ENCODE data around the gene ODAD2. TPM values are rescaled to one million over a fixed set of nuclear protein-coding genes. Genes with fewer than 3 reads are reported as not detected.
A peak's percentile ranks its signal among the peaks of the same experiment; 100 is the strongest.

The ODAD2 gene
- total RNA-seq, 1 experiment from 2014 or later = not detected

- ATAC-seq (no peak), DNase-seq (ENCODE audit: low read depth, low spot score) (no peak)
- H3K27me3 ChIP-seq (ENCODE audit: control insufficient read depth, insufficient read depth, low read length) = no peaks in the 10 kb centered on the region
- ChIA-PET POLR2A (no interaction called here), CTCF (no interaction called here)
- no peak for TF ChIP-seq SIN3A (IDR thresholded peaks at IDR 0.05; ENCODE audit: borderline replicate concordance, insufficient read depth, low read depth, low read length)
- no peak for TF ChIP-seq TCF7L2 (IDR thresholded peaks at IDR 0.05; ENCODE audit: low read depth, low read length)
- TF ChIP-seq REST (IDR thresholded peaks at IDR 0.05; ENCODE audit: insufficient read depth in 1 of 2, low read depth in 2 of 2, low read length in 1 of 2) = no peak
- TF ChIP-seq CTCF (IDR thresholded peaks at IDR 0.05) = no peak
- no peak for TF ChIP-seq POLR2AphosphoS5 (IDR thresholded peaks at IDR 0.05; ENCODE audit: low read depth, low read length)
- H3K9me3 ChIP-seq (ENCODE audit: control insufficient read depth, insufficient read depth, low read depth, low read length) = no peaks in the 10 kb centered on the region
- in situ Hi-C loops (cut with HindIII; ENCODE audit: low pct_unique_long_range_greater_than_20kb, low sequenced_read_pairs) = no loop called here
- H3K36me3 ChIP-seq (ENCODE audit: control insufficient read depth, insufficient read depth, low read length) = no peaks in the 10 kb centered on the region
- H3K4me1 ChIP-seq (ENCODE audit: control insufficient read depth, insufficient read depth, low read length) = no peaks in the 10 kb centered on the region
- no peak overlapping the region for H3K4me3 ChIP-seq (ENCODE audit: low read depth in 2 of 2, low read length in 2 of 2)
- H3K27ac ChIP-seq (ENCODE audit: low read length) = no peak overlapping the region
- intact Hi-C loops (cut with micrococcal nuclease; ENCODE audit: unreplicated experiment) = no loop called here
- BruUV-seq (replicated peaks) = no TSS peak
These were observed 199.8 kb downstream of the ODAD2 start for GRCh38 chr10:27799046-27799445.

GRCh38 chr10:27794157-27794556, 204.7 kb downstream of the ODAD2 start:
- in situ Hi-C loops (cut with HindIII; ENCODE audit: low pct_unique_long_range_greater_than_20kb, low sequenced_read_pairs) = no loop called here
- CTCF ChIA-PET = no interaction called here
- no peak for DNase-seq (ENCODE audit: low read depth, low spot score)

More at GRCh38 chr10:27794157-27794556, 204.7 kb downstream of the ODAD2 start:
- intact Hi-C loops (cut with micrococcal nuclease; ENCODE audit: unreplicated experiment) = no loop called here
- no peaks in the 10 kb centered on the region for H3K27me3 ChIP-seq (ENCODE audit: control insufficient read depth, insufficient read depth, low read length)
- no peak for ATAC-seq
- BruUV-seq (replicated peaks) = no TSS peak
- H3K9me3 ChIP-seq (ENCODE audit: control insufficient read depth, insufficient read depth, low read depth, low read length) = no peaks in the 10 kb centered on the region
- H3K4me3 ChIP-seq (ENCODE audit: low read depth in 2 of 2, low read length in 2 of 2) = no peak overlapping the region
- H3K36me3 ChIP-seq (ENCODE audit: control insufficient read depth, insufficient read depth, low read length) = no peaks in the 10 kb centered on the region
- H3K27ac ChIP-seq (ENCODE audit: low read length) = no peak overlapping the region
- TF ChIP-seq REST (IDR thresholded peaks at IDR 0.05; ENCODE audit: insufficient read depth in 1 of 2, low read depth in 2 of 2, low read length in 1 of 2) (no peak), TCF7L2 (IDR thresholded peaks at IDR 0.05; ENCODE audit: low read depth, low read length) (no peak), CTCF (IDR thresholded peaks at IDR 0.05) (peak; percentile 17; the same call in 1 of the 2 replicates), POLR2AphosphoS5 (IDR thresholded peaks at IDR 0.05; ENCODE audit: low read depth, low read length) (no peak), SIN3A (IDR thresholded peaks at IDR 0.05; ENCODE audit: borderline replicate concordance, insufficient read depth, low read depth, low read length) (no peak)
- H3K4me1 ChIP-seq (ENCODE audit: control insufficient read depth, insufficient read depth, low read length) = no peaks in the 10 kb centered on the region
- POLR2A ChIA-PET = no interaction called here
